DOHH2 (cell line): ENCODE results near the gene TEX26.

ENCODE experiments used
- EZH2phosphoT487 ChIP-seq: fragments of 200-600 bp; sonication (generic); IDR thresholded peaks from 2 replicates; pipeline ENCODE4 v1.6.1; 2017; ENCODE audit warnings: borderline replicate concordance, mild to moderate bottlenecking, antibody characterized with exemption, low read length, moderate library complexity, mixed read lengths
- TF ChIP-seq, protein P1 (sequence below): fragments of 200-600 bp; sonication (generic); IDR thresholded peaks from one replicate; pipeline ENCODE4 v1.5.1; 2014; ENCODE audit warnings: antibody characterized with exemption, mild to moderate bottlenecking, low read depth, low read length; ENCODE audit not compliant: poor library complexity, severe bottlenecking

DNA sequence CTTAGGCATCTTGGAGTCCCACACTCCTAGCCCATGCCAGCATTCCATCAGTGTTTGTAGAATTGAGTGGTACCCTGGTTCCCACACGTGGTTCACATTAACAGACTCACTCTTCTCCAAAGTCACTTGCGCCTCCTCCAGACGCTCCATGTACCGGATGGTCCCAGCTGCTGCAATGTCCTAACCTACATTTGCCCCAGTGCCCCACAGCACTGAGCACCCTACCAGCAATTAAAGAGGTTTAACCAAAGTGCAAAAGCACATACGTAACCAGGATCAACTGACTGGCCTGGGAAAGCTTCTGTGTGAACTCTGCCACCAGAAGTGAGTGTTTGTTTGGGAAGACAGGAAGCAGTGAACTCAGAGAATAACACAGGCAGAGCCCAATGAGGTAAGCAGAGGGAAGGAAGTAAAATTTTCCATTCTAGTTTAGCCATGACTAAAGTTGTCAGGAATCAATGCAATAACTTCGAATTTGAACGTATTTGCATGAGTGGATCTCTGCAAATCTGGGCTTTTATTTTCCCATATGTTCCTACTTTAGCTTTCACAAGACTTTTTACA is 33.7 kb upstream of the TEX26 start:
- TF ChIP-seq, protein P1, sequence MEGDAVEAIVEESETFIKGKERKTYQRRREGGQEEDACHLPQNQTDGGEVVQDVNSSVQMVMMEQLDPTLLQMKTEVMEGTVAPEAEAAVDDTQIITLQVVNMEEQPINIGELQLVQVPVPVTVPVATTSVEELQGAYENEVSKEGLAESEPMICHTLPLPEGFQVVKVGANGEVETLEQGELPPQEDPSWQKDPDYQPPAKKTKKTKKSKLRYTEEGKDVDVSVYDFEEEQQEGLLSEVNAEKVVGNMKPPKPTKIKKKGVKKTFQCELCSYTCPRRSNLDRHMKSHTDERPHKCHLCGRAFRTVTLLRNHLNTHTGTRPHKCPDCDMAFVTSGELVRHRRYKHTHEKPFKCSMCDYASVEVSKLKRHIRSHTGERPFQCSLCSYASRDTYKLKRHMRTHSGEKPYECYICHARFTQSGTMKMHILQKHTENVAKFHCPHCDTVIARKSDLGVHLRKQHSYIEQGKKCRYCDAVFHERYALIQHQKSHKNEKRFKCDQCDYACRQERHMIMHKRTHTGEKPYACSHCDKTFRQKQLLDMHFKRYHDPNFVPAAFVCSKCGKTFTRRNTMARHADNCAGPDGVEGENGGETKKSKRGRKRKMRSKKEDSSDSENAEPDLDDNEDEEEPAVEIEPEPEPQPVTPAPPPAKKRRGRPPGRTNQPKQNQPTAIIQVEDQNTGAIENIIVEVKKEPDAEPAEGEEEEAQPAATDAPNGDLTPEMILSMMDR, result no peak
- TF ChIP-seq EZH2phosphoT487, result no peak
